GM18868 (cell line): ENCODE measurements around the gene SLC38A1.
A peak's percentile ranks its signal among the peaks of the same experiment; 100 is the strongest.
"Not testable (repeated sequence)": the region's sequence is repeated elsewhere in the genome, so short reads cannot be mapped to it uniquely, and the experiment has no call there.

Source experiments
- ATAC-seq: cut with Tn5 transposase; IDR thresholded peaks from one replicate; pipeline ENCODE4 v1.9.1; 2021; ENCODE audit warnings: mild to moderate bottlenecking, moderate library complexity; ENCODE audit not compliant: unreplicated experiment

Gene SLC38A1

DNA sequence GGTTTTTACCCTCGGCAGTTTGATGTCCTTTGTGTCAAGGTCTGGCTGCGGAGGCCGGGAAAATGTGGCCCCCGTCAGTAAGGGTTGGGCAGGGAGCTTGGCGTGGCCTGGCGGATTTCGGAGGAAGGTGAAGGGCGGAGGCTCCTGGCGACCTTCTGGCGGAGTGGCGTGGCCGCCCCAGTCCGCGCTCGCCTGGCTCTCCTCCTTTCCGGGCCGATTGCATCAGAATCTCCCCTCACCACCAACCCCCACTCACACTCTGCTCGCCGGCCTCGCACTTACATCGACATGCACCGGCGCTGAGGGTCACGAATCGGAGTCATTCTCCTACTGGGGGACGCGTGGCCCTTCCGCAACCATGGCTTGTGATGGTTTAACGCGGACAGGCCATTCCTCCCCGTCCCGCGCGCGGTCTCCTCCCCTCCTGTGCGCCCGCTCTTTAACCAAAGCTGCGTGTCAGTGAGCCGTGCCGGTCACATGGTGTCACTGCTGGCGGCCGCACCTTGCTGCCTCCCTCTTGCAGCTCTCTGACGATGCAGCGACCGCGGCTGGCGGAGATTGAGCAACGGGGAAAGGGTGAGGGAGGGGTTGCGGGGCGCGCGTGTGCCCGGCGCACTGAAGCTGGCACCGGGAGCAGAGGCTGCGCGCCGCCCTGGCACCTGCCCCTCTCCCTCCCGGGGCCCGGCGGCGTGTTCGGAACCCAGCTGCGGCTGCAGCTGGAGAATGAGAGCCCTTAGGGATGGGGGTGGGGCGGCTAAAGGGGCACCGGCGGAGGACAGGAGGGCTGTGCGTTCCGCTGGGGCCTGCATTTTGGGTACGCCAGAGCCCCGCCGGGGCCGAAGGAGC is at the start of gene SLC38A1:
TSS of gene SLC38A1 (minus strand) at position 461 of the 846 bp plus-strand sequence. CDS start 29,243 bp downstream, outside the sequence.
- peak; percentile 74 for ATAC-seq

DNA sequence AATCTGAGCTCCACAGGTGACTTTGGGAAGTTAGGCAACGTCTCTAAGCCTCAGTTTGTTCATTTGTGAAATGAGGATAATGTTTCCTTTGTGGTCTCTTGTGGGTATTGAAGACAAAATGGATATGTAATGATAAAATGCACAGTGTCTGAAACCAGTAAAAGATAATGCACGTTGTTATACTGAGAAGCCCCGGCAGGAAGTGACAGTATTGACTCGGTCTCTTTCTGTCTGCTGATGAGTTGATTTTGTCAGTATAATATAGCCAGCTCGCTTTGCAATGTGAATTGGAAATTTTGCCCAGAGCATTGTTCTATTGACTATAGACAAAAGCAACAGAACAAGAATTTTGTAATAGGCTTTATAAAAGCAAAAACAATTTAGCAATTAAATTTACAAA is 49.2 kb upstream of the SLC38A1 start:
- no peak for ATAC-seq

DNA sequence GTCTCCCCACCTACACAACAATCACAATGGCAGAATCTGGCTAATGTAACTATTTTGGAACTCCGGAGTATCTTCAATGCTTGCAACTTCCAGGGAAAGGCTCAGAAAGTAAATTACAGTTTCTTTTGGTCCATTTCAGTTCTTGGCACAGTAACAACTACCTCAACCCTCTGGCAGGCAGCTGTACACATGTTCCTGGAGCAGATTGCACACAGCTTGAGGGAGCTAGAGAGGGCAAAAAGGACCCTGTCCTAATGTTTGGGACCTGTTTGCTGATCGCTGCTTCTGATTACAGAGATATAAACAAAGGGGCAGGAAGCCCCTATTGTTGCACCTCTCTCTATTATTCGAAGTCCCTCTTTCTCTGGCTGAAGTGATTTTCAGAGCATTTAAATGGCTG is 35.2 kb upstream of the SLC38A1 start:
- no peak for ATAC-seq

DNA sequence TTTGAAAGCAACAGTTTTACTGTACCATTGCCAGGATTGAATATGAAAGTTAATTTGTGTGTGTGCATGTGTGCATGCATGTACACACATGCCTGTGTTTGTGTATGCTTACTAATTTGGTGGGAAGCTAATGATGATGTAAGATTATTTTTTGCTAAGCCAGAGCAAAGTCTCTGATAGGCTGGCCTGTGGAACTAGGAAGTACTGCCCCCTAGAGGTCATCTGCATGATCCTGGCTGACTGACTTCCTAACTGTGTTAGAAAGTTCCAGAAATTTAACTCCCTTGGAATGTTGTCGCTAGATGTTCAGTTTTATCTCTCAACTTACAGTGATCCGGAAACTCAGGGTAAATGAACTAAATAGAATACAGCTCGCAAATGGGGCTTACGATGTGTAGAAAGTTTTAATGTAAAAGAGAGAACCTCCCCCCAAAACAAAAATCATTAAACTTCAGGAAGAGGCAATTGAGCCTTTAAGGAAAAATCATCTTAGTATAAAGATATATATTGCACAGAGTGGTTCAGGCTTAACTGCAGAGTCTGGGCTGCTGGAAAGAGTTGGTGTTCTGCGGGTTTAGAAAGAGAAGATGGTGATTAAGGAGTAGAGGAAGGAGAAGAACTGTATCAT is 34.3 kb upstream of the SLC38A1 start:
- peak; percentile 53 for ATAC-seq

DNA sequence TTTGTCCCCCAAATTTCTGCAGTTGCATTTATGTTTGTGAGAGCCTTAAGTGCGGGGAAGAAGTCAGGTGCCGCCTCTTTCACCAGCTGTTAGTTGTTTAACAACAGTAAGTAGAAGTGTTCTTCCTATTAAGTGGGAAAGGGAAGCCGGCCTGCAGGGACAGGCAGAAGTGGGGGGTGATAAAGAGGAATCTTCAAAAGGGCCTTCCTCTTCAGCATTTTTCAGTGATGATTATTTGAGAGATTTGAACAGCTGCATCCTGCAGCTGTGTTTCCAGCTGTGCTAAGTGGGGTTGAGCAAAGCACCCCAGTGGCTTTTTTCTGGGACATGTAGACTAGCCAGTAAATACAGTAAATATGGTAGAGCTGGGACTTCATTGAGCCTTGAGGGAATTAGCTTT is 32.1 kb upstream of the SLC38A1 start:
- no peak for ATAC-seq

DNA sequence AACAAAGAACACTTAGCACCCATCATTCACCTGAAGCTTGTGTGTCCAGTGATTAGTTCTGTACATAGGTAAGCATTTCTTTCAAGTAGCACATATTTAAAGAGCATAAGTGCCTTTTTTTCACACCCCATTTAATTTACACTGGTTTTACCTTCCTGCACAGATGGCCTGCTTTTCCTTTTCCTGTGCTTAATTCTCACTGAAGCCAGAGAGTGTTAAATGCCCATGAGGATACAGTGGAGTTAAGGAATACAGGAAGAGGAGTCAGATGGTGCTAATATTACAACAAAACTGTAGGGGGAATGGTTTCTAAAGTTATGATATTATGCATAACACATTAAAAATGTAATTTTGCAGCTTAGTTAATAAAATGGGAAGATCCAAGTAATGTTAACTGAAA is 31.0 kb upstream of the SLC38A1 start:
- no peak for ATAC-seq

DNA sequence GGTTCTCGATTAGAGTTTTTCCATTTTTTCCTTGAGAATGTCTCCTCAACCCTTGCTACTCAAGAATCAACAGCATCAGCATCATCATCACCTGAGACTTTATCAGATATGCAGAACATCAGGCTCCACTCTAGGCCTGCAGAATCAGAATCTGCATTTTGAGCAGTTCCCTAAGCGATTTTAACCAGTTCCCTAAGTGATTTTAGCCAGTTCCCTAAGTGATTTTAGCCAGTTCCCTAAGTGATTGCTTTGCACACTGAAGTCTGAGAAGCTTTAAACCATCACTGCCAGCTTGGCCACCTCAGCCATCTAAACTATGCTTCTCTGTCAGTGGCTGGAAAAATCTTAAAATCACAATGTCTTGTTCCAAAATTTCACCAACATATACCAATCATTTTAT is 29.4 kb upstream of the SLC38A1 start:
- no peak for ATAC-seq

DNA sequence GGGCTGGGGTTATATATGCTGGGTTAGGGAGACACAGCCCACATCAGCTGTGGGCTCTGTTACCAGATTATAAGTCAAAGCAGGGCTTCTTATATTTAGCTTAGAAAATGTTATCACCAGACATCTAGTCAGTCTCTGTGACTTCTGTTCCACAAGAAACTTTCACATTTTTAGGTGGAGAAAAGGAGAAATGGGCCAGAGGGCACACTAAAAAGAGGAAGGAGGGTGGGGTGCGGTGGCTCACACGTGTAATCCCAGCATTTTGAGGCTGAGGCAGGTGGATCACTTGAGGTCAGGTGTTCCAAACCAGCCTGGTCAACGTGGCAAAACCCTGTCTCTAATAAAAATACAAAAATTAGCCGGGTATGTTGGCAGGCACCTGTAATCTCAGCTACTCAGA is 28.0 kb upstream of the SLC38A1 start:
- ATAC-seq = no peak

DNA sequence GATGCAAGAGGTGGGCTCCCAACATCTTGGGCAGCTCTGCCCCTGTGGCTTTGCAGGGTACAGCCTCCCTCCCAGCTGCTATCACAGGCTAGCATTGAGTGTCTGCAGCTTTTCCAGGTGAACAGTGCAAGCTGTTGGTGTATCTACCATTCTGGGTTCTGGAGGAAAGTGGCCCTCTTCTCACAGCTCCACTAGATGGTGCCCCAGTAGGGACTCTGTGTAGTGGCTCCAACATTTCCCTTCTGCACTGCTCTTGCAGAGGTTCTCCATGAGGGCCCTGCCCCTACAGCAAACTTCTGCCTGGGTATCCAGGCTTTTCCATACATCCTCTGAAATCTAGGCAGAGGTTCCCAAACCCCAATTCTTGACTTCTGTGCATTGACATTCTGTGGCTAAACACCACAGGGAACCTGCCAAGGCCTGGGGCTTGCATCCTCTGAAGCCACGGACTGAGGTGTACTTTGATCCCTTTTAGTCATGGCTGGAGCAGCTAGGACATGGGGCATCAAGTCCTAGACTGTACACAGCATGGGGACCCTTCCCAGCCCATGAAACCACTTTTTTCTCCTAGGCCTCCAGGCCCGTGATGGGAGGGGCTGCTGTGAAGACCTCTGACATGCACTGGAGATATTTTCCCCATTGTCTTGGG is 24.0 kb upstream of the SLC38A1 start:
- no peak for ATAC-seq

DNA sequence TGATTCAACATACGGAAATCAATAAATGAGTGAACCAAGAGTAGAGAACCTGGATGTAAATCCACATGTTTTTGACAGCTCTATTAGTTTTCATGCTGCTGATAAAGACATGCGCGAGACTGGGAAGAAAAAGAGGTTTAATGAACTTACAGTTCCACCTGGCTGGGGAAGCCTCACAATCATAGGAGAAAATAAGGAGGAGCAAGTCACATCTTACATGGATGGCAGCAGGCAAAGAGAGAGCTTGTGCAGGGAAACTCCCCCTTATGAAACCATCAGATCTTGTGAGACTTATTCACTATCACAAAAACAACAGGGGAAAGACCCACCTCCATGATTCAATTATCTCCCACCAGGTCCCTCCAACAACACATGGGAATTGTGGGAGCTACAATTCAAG is 23.1 kb upstream of the SLC38A1 start:
- ATAC-seq = not testable (repeated sequence)

DNA sequence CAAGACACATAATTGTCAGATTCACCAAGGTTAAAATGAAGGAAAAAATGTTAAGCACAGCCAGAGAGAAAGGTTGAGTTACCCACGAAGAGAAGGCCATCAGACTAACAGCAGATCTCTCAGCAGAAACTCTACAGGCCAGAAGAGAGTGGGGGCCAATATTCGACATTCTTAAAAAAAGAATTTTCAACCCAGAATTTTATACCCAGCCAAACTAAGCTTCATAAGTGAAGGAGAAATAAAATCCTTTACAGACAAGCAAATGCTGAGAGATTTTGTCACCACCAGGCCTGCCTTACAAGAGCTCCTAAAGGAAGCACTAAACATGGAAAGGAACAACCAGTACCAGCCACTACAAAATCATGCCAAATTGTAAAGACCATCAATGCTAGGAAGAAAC is 16.3 kb upstream of the SLC38A1 start:
- not testable (repeated sequence) for ATAC-seq

DNA sequence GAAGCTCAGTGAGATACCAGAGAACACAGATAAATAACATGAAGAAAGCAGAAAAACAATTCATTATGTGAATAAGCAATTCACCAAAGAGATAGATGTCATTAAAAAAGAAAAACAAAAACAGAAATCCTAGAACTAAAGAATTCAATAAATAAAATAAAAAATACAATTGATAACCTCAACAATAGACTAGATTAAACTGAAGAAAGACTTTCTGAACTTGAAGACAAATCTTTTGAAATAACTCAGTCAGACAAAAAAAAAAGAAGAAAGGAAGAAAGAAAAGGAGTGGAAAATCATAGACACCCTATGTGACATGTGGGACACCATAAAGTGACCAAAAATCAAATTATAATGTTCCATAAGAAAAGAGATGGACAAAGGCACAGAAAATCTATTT is 14.0 kb upstream of the SLC38A1 start:
- ATAC-seq = no peak

DNA sequence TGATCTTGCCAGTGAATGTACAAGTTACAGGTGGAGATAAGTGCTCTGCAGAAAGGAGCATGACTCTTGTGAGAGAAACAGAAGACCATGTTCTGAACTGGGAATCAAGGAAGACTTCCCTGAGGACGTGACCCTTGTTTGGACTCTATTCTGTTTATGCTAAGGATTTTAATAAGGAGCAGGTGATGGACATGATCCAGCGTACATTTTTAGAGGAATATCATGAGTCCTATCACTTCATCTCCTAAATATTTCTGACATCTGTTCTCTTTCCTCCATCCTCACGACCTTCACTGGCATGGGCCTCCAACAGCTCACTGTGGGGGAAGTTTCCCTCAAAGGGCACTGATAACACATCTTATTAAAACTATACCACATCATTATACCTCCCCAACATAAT is 7.9 kb upstream of the SLC38A1 start:
- no peak for ATAC-seq

DNA sequence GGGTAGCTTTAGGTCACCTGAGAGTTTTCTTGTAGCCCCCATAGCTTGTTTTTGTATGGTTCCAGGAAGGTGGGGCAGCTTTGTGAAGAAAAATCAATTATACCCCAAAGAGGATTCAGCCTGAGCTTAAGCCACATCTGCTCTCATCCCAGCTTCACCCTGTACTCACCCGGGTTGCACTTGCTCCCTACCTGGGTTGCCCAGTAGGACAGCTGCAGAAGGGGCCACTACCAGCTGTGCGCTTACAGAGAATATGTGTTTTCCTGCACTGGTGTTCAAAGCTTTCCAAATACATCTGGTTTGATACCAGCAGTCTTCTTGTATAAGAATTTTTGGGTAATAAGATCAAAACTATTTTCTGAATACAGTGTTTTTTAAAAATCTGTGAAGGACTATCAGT is 3.0 kb upstream of the SLC38A1 start:
- ATAC-seq = no peak

DNA sequence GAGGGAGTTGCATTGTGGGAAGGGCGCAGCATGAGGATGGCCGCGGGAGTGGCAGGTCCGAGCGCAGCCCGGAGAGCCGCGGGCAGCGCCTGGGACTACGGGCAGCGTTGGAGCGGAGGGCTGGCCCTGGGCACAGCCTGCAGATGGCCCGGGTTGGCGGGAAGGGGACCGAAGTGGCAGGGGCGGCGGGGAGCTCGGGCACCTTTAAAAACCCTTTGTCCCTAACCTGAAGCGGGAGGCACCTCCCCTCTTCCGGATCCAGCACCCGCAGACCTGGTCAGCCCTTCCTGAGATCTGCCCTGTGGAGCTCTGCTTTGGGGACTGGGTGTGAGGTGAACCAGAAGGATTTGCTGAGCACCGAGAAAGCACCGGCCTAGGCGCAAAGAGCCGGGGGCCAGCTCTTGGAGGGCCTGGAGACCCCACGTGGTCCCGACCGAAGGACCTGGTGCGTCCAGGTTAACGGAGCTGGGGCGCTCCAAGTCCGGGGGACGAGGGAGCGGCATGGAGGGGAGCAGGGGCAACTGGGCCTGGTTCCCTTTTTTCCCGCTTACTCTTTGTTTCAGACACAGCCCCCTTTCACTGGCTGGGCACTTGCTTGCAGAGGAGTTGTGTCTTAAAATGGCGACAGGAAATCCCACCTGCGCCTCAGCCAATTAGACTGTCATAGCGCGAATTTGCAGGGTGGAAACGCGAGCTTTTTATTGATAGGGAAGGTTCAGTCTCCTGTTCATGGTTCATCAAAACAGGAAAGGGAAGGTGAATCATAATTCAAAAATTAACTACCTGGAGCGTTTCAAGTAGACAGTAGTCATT is 792 bp upstream of the SLC38A1 start:
- peak; percentile 23 for ATAC-seq

DNA sequence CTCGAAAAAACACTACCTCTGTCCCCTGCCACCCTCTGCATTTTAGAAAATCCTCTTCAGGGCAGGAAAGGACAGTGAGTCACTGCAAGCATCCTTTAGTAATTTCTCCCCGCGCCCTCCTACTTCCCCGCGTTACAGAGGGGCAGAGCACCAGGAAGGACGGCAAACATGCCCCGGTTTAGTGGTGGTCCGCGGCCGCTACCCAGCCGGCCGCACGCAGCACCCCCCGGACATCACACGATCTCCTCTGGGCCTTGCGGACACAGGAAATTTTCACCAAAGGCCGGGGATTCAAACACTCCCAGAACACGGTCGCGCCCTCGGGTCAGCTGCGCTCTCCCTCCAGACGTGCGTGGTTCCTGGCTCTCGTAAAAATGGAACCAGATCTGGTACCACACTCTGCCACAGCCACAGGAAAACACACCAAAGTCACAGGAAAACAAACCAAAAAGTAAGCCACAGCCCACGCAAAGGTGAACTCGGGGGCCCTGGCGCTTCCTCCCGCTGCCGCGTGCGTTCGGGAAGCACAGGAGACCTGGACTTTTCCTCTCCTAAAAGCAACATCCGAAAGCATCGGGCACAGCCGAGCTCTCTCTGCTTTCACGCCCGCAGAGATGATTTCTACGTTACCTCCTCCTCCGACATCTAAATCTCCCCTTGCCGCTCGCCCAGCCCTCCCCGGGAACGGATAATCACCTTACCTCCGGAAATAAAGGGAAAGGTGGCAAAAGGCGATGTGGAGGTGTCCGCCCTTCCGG is 839 bp downstream of the SLC38A1 start:
- no peak for ATAC-seq

DNA sequence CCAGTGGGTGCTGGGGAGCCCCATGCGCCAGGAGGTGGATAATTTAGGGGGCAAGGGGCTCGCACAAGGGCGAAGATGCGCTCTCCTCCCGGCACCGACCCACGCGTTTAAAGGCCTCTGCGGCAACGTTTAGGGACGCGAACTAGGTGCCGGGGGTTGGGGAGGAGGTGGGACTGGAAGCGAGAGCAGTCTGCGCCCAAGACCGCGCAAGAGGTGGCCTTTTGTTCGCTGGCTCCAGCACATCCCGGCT is 1.3 kb downstream of the SLC38A1 start:
- ATAC-seq = no peak

DNA sequence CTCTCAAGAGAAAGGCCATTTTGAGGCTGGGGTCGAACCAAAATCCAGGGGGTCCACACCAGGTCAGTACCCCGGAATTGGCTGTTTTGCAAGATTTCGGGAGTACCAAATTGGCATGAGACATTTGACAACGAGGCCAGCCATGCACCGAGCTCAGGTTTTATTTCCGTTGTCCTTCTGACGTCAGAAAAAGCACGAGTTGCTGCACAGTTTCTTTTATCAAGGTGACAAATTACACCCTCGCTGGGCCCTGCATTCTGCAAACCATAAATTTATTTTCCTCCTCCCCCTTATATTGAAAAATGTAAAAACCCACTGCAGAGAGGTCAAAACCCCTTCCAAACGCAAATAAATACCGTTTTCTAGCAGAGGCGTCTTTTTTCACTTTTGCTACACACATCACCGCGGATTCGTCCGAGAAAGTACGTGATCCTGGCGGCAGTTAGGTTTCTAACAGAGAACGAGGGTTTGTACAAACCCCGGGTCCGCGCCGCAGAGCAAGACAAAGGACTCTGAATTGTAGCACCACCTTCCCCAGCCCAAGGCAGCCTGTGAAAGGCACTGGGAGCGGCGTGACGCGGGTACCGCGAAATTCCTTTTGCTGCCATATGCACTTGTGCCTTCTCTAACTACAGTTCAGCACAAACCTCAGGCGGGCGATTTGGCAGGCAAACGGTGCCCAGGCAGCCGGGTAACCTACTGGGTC is 1.8 kb downstream of the SLC38A1 start:
- ATAC-seq = no peak

DNA sequence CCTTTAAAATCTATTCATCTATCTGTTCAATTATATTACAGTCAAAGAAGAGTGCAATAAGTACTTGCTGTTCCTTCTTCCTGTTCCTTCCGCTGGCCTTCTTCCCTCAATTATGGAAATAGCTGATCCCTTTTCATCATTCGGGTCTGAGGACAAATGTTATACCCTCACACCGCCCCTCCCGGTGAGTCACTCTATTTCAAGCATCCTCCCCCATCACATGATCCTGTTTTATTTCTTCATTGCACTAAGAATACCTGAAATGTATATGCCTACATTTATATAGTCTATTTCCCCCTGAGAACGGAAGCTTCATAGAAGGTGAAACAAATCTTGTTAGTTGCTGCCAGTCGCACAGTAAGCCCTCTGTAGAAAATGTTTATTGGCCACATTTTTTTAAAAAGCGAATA is 2.5 kb downstream of the SLC38A1 start:
- ATAC-seq = no peak

DNA sequence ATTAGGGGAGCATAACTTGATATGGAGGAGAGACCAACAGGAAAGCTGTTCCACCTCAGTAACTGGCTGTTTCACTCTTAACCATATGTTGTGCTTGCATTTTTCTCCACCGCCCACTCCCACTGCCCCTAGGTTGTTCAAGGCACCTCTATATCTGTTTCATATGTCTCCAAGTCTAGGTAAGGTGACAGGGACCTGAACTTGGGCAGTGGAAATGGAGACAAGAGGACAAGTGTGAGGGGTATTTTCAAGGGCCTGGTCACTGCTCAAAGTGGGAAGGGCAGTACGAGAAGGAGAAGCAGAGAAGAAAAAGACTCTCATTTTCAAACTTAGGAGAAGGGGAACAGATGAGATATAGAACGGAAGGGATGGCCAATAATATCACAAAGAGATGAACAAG is 3.1 kb downstream of the SLC38A1 start:
- no peak for ATAC-seq
